Dedifferentiated amniotic fluid mesenchymal stem cell (primary cell): ENCODE results near the gene SOX10.

Experiments
- DNase-seq: peaks from one replicate; pipeline ENCODE4 v3.0.0-alpha.2; 2016; ENCODE audit errors: extremely low spot score

The SOX10 gene

DNA sequence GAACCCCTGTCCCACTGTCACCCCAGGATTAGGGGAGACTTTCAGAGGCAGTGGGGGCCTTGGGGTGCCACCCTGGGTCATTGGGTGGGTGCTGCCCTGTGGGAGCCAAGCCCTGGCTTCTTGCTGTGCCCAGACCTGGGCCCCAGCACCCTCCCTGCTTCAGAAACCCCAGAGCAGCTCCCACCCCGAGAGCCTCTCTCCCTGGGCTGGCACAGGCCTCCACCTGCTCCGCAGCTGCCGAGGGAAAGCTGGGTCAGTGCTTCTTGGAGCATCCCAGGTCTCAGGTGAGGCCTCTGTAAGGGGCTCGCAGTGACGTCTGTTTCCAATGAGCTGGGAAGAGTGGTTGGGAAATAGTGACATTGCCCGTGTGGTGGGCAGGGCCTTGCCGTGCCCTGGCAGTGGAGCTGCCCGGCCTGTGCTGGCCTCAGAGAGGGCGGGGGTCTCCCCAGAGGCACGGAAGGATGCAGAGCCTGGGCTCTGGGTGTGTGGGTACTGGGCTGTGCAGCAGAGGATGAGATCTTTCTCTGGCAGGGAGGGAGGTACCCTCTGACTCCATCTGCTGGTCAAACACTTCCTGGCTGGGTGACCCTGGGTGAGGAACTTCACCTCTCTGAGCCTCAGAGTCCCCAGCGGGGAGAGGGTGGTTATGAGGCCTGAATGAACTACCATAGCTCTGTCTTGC, 53.9 kb downstream of the SOX10 start:
- no peak for DNase-seq

- DNase-seq, result no peak
Measured at GRCh38 chr22:37929390-37929789, 55.0 kb downstream of the SOX10 start.

GRCh38 chr22:37927637-37927936, 56.8 kb downstream of the SOX10 start:
- no peak for DNase-seq

DNA sequence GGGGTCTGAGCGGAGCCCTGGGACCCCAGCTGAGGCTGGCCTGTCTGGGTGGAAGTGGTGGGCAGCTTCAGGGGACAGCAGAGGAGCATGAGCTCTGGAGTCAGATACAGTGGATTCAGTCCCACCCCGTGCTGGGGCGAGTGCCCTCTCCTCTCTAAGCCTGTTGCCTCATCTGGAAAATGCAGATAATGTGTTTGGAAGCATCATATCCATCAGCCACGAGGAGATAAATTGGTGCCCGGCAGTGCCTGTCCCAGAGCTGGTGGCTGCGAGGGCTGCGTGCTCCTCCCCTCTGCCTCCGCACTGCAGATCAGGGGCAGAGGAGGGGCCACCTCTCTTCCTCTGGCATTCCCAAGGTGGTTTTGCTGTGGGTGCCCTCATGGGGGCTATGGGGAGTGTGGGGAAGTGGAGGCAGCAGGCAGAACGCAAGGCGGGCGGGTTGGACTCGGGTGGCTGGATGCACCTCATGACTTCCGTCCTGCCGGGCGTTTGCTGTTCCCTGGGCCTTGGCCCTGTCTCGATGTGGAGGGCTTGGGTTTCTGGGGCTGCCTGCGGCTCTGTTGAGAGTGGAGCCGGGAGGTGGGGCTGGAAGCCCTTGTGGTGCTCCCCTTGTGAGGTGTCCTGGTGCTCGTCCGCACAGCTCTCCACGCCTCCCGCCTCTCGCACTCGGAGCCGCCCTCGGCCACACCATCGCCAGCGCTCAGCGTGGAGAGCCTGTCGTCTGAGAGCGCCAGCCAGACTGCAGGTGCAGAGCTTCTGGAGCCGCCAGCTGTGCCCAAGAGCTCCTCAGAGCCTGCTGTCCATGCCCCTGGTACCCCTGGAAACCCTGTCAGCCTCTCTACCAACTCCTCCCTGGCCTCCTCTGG, 57.4 kb downstream of the SOX10 start:
- no peak for DNase-seq

- DNase-seq, result no peak
Measured at GRCh38 chr22:37926358-37926757, 58.0 kb downstream of the SOX10 start.

GRCh38 chr22:37925767-37926166, 58.6 kb downstream of the SOX10 start:
- no peak for DNase-seq

- no peak for DNase-seq
Measured at GRCh38 chr22:37925330-37925729, 59.0 kb downstream of the SOX10 start.

- DNase-seq, result no peak
Measured at GRCh38 chr22:37924386-37925065, 59.8 kb downstream of the SOX10 start.

DNA sequence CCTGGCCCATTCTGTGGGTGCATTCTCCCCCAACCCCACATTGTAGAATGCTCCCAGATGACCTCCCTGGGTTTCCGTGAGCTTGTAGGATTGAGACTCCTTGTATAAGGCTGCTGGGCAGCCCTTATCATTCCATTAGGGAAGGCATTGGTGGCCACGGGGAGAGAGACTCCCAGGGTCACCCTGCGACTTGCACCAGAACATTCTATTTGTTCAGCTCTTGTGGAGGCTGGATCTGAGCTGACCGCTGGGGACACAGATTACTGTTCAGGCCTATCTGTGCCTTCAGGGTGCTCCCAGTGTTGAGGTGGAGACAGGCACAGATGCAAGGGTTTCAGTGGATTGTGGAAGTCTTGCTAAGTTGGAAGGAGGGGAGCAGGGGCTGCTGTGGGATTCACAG, 60.4 kb downstream of the SOX10 start:
- DNase-seq, result no peak
